Pons (tissue), 1 donor: ENCODE results near the gene ZNF74.
"Not testable (repeated sequence)": the region's sequence is repeated elsewhere in the genome, so short reads cannot be mapped to it uniquely, and the experiment has no call there.

Experiments
- DNase-seq: peaks from one replicate; pipeline ENCODE4 v3.0.0-alpha.2; 2016; ENCODE audit warnings: low spot score

The ZNF74 gene

DNA sequence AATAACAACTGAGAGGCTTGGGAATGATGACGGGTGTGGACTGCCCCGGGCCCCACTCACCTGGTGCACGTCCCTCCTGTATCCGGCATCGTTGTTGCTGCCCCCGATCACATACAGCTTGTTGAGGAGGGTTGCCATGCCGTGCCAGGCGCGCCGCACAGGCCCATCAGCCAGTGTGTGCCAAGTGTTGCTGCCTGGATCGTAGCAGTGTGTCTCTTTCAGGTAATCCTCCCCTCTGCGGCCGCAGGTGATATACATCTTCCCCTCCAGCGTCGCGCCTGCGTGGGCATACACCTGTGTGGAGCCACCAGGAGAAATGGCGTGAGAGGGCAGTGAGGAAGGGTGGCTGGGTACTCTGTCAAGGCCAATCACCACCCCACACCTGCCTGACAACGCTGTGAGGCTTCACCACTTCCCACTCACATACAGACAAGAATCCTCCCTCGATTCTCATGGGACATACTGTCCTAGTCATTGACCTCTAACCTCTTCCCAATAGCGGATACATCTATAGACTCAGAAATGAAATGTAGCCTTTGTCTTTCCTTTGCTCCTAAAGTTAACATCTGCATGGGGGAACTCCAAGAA is 52.5 kb downstream of the ZNF74 start:
- DNase-seq = no peak

DNA sequence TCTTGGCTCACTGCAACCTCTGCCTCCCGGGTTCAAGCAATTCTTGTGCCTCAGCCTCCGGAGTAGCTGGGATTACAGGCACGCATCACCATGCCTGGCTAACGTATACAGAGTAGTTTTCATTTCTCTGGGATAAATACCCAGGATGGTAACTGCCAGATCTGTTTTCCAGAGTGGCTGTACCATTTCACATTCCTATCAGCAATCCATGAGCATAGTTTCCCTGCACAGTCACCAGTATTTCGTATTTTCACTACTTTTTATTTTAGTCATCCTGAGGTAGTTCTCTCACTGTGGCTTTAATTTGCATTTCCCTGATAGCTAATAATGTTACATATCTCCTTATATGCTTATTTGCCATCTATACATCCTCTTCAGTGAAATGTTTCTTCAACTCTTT is 54.7 kb downstream of the ZNF74 start:
- no peak for DNase-seq

DNA sequence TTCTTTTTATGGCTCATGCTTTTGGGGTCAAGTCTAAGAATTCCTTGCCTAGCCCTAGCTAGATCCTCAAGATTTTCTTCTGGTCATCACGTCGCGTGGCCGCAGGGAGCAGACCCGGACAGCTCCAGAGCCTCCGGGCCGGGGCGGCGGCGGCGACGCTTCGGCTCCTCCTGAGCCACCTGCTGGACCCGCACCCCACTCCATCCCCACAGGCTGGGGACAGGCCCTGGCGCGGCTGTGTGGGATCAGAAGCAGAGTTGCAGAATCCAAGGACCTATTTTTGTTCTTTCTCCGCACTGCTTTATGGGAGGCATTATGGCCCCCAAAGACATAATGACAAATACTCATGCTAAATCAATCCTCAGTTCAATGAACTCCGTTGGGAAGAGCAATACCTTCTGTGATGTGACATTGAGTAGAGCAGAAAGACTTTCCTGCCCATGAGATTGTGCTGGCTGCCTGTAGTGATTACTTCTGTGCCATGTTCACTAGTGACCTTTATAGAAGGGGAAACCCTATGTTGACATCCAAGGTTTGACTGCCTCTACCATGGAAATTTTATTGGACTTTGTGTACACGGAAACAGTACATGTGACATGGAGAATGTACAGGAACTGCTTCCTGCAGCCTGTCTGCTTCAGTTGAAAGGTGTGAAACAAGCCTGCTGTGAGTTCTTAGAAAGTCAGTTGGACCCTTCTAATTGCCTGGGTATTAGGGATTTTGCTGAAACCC is 56.0 kb downstream of the ZNF74 start:
- no peak for DNase-seq

DNA sequence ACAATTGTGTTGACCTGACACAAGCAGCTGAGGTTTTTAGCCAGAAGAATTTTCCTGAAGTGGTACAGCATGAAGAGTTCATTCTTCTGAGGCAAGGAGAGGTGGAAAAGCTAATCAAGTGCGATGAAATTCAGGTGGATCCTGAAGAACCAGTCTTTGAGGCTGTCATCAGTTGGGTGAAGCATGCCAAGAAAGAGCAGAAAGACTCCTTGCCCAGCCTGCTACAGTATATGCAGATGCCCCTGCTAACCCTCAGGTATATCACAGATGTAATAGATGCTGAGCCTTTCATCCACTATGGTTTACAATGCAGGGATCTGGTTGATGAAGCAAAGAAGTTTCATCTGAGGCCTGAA is 56.6 kb downstream of the ZNF74 start:
- DNase-seq = no peak

DNA sequence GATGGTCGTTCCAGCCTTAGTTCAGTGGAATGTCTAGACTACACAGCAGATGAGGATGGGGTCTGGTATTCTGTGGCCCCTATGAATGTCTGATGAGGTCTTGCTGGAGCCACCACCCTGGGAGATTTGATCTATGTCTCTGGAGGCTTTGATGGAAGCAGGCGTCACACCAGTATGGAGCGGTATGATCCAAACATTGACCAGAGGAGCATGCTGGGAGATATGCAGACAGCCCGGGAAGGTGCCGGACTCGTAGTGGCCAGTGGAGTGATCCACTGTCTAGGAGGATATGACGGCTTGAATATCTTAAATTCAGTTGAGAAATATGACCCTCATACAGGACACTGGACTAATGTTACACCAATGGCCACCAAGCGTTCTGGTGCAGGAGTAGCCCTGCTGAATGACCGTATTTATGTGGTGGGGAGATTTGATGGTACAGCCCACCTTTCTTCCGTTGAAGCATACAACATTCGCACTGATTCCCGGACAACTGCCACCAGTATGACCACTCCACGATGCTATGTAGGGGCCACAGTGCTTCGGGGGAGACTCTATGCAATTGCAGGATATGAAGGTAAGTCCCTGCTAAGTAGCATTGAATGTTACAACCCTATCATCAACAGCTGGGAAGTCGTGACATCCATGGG is 57.3 kb downstream of the ZNF74 start:
- DNase-seq = not testable (repeated sequence)

DNA sequence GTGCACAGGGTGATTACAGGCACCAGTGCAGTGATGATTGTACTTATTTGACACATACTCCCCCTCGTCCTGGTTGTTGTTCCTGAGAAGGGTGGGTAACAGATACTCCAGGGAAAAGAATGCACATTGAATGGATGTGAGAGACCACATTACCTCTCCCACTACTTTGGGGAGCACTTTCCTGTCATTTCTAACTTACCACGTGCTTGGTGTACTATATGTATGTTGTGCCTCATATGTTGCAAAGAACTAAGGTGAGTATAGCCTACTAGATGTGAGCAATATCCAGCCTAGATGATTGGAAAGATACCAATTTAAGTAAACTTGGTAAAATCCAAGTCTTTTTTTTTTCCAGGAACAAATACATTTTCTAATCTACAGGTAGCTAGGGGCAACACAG is 58.0 kb downstream of the ZNF74 start:
- DNase-seq = no peak

DNA sequence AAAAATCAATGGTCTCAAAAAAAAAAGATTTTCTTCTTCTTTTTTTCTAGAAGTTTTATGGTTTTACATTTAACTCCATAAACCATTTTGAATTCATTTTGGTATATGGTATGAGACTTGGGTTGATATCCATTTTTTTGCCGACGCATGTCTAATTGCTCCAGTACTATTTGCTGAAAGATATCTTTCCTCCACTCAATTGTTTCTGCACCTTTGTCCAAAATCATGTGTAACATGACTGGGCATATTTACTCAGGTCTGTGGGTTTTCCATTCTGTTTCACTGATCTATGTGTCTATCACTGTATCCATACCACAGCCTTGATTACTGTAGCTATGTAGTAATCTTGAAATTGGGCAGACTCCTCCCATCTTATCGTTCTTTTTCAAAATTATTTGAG is 59.3 kb downstream of the ZNF74 start:
- DNase-seq = no peak

DNA sequence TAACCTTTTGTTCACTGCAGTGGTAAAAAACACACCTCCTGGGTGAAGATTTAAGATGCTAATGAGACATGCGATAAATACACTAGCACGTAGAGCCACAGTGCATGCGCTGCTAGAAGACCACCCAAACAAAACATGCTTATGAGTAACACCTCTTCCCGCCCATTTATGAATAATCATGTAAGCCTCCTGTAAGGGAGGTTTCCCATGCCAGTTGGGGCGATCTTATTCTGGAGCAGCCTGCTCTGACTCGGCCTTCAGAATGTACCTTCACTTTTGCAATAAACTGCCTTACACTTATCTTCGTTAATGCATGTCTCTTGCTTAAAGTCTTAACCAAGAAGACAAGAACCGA is 61.7 kb downstream of the ZNF74 start:
- DNase-seq = no peak

DNA sequence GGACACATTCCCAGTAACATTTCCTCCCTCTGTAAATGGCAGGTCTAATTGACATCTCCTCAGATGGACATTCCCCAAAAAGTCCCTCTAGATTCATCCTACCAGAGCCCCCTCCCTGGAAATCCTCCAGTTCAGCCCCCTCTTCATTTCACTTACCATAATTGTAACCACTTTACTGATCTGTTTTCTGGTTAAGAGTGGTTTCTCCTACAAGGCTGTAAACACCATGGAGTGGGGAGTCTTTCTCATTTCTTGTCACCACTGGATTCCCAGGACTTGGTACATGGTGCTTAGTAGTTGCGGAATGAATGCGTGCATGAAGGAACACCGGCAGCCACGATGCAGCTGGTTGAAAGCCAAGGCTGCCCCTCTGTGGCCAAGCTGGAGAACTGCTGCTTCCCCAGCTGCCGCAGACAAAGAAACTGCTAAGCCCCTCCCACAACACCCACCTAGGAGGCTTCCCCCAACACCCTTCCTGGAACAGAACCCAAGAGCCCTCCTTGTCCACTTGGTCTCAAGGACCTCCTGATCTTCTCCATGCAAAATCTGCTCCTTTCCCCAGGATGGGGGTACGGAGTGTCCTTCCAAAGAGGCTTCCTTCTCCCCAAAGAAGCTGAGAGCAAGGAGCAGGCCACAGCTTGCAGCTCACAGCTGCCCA is 62.2 kb downstream of the ZNF74 start:
- peak; percentile 52 for DNase-seq

DNA sequence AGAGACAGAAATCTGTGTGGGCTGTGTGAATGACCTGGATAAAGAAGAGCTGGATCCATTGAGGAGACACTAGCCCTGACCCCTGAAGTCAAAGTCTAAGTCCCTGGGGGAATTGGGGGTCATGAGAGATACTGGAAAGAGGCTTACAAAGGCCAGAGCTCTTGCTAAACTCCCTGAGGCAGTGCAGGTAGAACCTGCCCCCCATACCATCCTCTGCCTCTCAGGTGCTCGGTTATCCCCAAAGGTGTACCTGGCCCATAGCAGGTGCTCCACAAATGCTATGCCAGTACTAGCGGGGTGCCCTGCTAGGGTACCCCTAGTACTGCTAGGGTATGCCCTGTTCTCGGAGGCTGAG is 62.7 kb downstream of the ZNF74 start:
- DNase-seq = no peak

DNA sequence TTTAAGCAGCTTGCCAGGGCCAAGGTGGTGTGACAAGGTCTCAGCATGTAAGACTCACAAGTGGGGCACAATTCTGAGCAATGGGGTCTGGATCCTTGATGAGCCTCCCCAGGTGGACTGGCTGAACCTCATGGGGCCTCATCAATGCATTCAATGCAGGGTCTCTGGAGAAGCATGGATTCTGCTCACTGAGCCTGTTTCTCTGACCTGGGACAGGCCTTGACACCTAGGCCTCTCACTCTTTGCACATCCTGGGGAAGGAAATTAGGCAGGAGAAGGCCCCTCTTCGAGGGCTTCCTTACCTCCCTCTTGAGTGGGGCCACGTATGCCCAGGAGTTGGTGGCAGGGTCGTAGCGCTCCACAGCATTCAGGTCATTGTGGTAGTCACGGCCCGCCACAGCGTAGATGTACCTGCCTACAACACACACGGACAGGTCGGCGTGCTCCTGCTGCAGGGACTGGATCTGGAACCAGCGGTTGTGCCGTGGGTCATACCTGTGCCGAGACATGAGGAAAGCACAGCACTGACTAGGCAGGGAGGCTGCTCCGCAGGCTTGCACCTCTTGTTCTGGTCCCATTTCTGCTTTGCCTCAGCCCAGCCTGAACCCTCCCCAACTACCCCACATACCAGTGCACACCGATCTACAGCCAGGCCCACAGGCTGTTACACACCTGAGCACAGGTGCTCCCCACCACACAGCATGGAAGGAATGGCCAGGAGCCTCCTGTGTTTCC is 63.7 kb downstream of the ZNF74 start:
- DNase-seq = no peak
